Activated T-cell treated with anti-CD3 and anti-CD28 coated beads for 4 hours (primary cell): Measurements from ENCODE around the gene RAET1E.
"Not testable (repeated sequence)": the region's sequence is repeated elsewhere in the genome, so short reads cannot be mapped to it uniquely, and the experiment has no call there.

Source experiments
- DNase-seq: peaks from one replicate; pipeline ENCODE4 v3.0.0-alpha.2; 2020

The RAET1E gene

GRCh38 chr6:149925974-149926777 is 28.3 kb upstream of the RAET1E start:
- DNase-seq, result peak; percentile 69

GRCh38 chr6:149925253-149925973 is 27.5 kb upstream of the RAET1E start:
- DNase-seq, result no peak

GRCh38 chr6:149924933-149925252 is 27.0 kb upstream of the RAET1E start:
- no peak for DNase-seq

GRCh38 chr6:149924206-149924932 is 26.5 kb upstream of the RAET1E start:
- no peak for DNase-seq

GRCh38 chr6:149923327-149923986 is 25.5 kb upstream of the RAET1E start:
- DNase-seq, result no peak

- peak; percentile 73 for DNase-seq
These were observed 24.9 kb upstream of the RAET1E start, which contains the start of gene RAET1G for GRCh38 chr6:149922642-149923326. Gene RAET1G (minus strand): TSS chr6:149923121. CDS start chr6:149923010, 111 bp downstream.

GRCh38 chr6:149922091-149922490 is 24.2 kb upstream of the RAET1E start:
- not testable (repeated sequence) for DNase-seq

GRCh38 chr6:149921361-149921760 is 23.4 kb upstream of the RAET1E start:
- no peak for DNase-seq

- DNase-seq, result no peak
These were observed 21.9 kb upstream of the RAET1E start for GRCh38 chr6:149919834-149920225.

- DNase-seq, result not testable (repeated sequence)
These were observed 21.4 kb upstream of the RAET1E start for GRCh38 chr6:149919126-149919833.

GRCh38 chr6:149918151-149918905 is 20.4 kb upstream of the RAET1E start:
- no peak for DNase-seq

GRCh38 chr6:149917679-149918078 is 19.8 kb upstream of the RAET1E start:
- DNase-seq, result no peak

- no peak for DNase-seq
These were observed 18.3 kb upstream of the RAET1E start for GRCh38 chr6:149915970-149916865.

GRCh38 chr6:149913540-149914240 is 15.8 kb upstream of the RAET1E start:
- no peak for DNase-seq

GRCh38 chr6:149913085-149913484 is 15.2 kb upstream of the RAET1E start:
- DNase-seq, result no peak

- DNase-seq, result not testable (repeated sequence)
These were observed 14.8 kb upstream of the RAET1E start for GRCh38 chr6:149912680-149913079.

GRCh38 chr6:149910721-149911151 is 12.8 kb upstream of the RAET1E start:
- no peak for DNase-seq

- DNase-seq, result no peak
These were observed 12.0 kb upstream of the RAET1E start for GRCh38 chr6:149909701-149910470.
